Sigmoid colon (tissue), 7 donors: ENCODE results near the gene INPP1. TPM values are rescaled to one million over a fixed set of nuclear protein-coding genes. Genes with fewer than 3 reads are reported as not detected.
A peak's percentile ranks its signal among the peaks of the same experiment; 100 is the strongest.
"Not testable (repeated sequence)": the region's sequence is repeated elsewhere in the genome, so short reads cannot be mapped to it uniquely, and the experiment has no call there.

Experiments
- DNase-seq: peaks from one replicate; pipeline ENCODE4 v3.0.0-alpha.2; 2019
- H3K27ac ChIP-seq, 4 donors: fragments of 200-600 bp; sonication (generic); one replicate each; pipeline ENCODE4 v1.5.1; 2016 to 2019; ENCODE audit warnings: mild to moderate bottlenecking in 1 of 4
- H3K27me3 ChIP-seq, 3 donors: fragments of 200-600 bp; sonication (generic); one replicate each; pipeline ENCODE4 v1.5.1; 2019; ENCODE audit warnings: mild to moderate bottlenecking in 1 of 3
- H3K36me3 ChIP-seq, 4 donors: fragments of 200-600 bp; sonication (generic); one replicate each; pipeline ENCODE4 v1.5.1; 2016 to 2019
- H3K4me1 ChIP-seq, 4 donors: fragments of 200-600 bp; sonication (generic); one replicate each; pipeline ENCODE4 v1.5.1; 2017 to 2019
- H3K4me3 ChIP-seq, 4 donors: fragments of 200-600 bp; sonication (generic); one replicate each; pipeline ENCODE4 v1.5.1; 2017 to 2019; ENCODE audit warnings: mild to moderate bottlenecking in 2 of 4, moderate library complexity in 1 of 4
- H3K9me3 ChIP-seq, 4 donors: fragments of 200-600 bp in 3 of 4; sonication (generic) in 3 of 4; one replicate each; pipeline versions ENCODE4 v1.5.1 to v1.6.1; 2013 to 2019
- CTCF ChIP-seq, 4 experiments: fragments of 450-650 bp in 3 of 4; fragments of 200-600 bp in 1 of 4; IDR thresholded peaks; one replicate each; pipeline ENCODE4 v1.5.1; 2016 to 2019; ENCODE audit warnings: antibody characterized with exemption in 4 of 4, mild to moderate bottlenecking in 3 of 4, moderate library complexity in 2 of 4
- EP300 ChIP-seq, 4 donors: sonication (generic); formaldehyde crosslinking; IDR thresholded peaks; one replicate each; pipeline ENCODE4 v1.6.1; 2017; ENCODE audit warnings: antibody characterized with exemption in 4 of 4
- POLR2A ChIP-seq, 2 donors: fragments of 450-650 bp; IDR thresholded peaks; one replicate each; pipeline ENCODE4 v1.6.1; 2016; ENCODE audit warnings: antibody characterized with exemption in 2 of 2, mild to moderate bottlenecking in 2 of 2, moderate library complexity in 2 of 2
- POLR2AphosphoS5 ChIP-seq, 4 donors: sonication (generic); formaldehyde crosslinking; IDR thresholded peaks; one replicate each; pipeline ENCODE4 v1.6.1; 2017; ENCODE audit warnings: antibody characterized with exemption in 4 of 4
- WGBS, 2 donors: extraction: QIAGEN DNeasy Blood & Tissue Kit; methylation state at CpG; one replicate each; pipeline ENCODE4 v1.1.7; 2013; 5-methylcytosine and 5-hydroxymethylcytosine counted together
- intact Hi-C: fragments of 100-400 bp; cut with DNase I; formaldehyde crosslinking; loops from one replicate; pipeline ENCODE4 v1.15.1; 2023
- polyA plus RNA-seq, 3 donors: library from polyadenylated mRNA; stranded (reverse); fragments of 200-250 nt; gene quantifications; one replicate each; pipeline ENCODE4 v1.2.3, GENCODE V29; 2013
- total RNA-seq, 4 donors: library from RNA; depleted of rRNA; stranded (reverse); fragments of >200 nt; gene quantifications; one replicate each; pipeline ENCODE4 v1.1.0, GENCODE V29; 2016
- donor health status: healthy with polysubstance abuse.
- donor health status: Bipolar disorder and iron deficiency.
- donor health status: healthy.

INPP1 gene
- 10 to 100 TPM; 12.5 to 19.9 (median 15.5) TPM for total RNA-seq
- 10 to 100 TPM; 27.8 to 46.2 (median 28.8) TPM for polyA plus RNA-seq

GRCh38 chr2:190343536-190344275, at the start of gene INPP1:
INPP1 (plus strand) TSS chr2:190343589; CDS start chr2:190360103, 16,514 bp downstream.
- Histone ChIP-seq H3K9me3 (no peaks in the 10 kb centered on the region), H3K36me3 (no peaks in the 10 kb centered on the region), H3K27me3 (no peaks in the 10 kb centered on the region), H3K4me3 (peak within 1 kb of the TSS; percentile 61 to 91 (median 80)), H3K27ac (peak within 1 kb of the TSS; percentile 91 to 94 (median 94)), H3K4me1 (peaks cover 0 to 29% (median 18%) of the 10 kb centered on the region in 4 donors)
- intact Hi-C loops, result loop anchor here (2.0 to 10.0 kb wide), 2 partner anchors 23 to 301 kb away; partner anchors contain the start of gene NAB1
- WGBS, 2 donors, result 0% methylated on average over 99 of the region's 99 CpGs
- peak; percentile 19 to 74 (median 68) for TF ChIP-seq POLR2AphosphoS5 (IDR thresholded peaks at IDR 0.05)
- no peak for TF ChIP-seq CTCF (IDR thresholded peaks at IDR 0.05)
- no peak for TF ChIP-seq POLR2A (IDR thresholded peaks at IDR 0.05)
- DNase-seq, result peak; percentile 85

DNA sequence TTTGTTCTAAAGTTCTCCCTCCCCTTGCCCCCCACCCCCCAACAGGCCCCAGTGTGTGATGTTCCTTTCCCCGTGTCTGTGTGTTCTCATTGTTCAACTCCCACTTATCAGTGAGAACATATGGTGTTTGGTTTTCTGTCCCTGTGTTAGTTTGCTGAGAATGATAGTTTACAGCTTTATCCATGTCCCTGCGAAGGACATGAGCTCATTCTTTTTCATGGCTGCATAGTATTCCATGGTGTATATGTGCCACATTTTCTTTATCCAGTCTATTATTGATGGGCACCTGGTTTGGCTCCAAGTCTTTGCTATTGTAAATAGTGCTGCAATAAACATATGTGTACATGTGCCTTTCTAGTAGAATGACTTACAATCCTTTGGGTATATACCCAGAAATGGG, 45.5 kb upstream of the INPP1 start:
- H3K4me1 ChIP-seq, intact Hi-C loops, H3K27ac ChIP-seq, H3K27me3 ChIP-seq, H3K4me3 ChIP-seq, DNase-seq, H3K9me3 ChIP-seq: not testable (repeated sequence)
- peaks cover 0 to 29% (median 6%) of the 10 kb centered on the region in 4 donors for H3K36me3 ChIP-seq
- WGBS, 2 donors, result 93 to 99% methylated on average over 2 of the region's 2 CpGs

DNA sequence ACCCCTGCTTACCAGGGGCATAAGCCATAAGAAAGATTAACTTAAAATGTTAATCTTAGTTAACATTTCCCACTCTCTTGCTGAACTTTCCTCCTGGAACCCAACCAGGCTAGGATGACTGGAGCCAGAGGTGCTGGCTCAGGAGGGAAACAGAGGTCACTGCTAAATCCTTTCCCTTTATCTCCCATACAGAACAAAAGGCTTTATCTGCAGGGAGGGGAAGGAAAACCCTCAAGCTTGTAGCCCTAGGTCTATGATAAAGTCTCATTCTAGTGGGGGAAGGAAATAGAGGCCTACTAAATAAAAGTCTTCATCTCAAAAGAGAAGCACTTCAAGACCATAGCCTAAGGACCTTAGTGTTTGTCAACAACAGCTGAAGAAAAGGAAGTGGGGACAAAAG, 42.4 kb upstream of the INPP1 start:
- TF ChIP-seq POLR2AphosphoS5 (IDR thresholded peaks at IDR 0.05), result no peak
- no peak for TF ChIP-seq POLR2A (IDR thresholded peaks at IDR 0.05)
- TF ChIP-seq EP300 (IDR thresholded peaks at IDR 0.05), result no peak
- no peak for TF ChIP-seq CTCF (IDR thresholded peaks at IDR 0.05)
- Histone ChIP-seq H3K27me3 (no peaks in the 10 kb centered on the region), H3K9me3 (no peaks in the 10 kb centered on the region), H3K27ac (no peak overlapping the region), H3K36me3 (peaks cover 0 to 7% (median 3%) of the 10 kb centered on the region in 4 donors), H3K4me1 (no peaks in the 10 kb centered on the region), H3K4me3 (no peak overlapping the region)
- intact Hi-C loops, result no loop called here
- DNase-seq, result no peak

DNA sequence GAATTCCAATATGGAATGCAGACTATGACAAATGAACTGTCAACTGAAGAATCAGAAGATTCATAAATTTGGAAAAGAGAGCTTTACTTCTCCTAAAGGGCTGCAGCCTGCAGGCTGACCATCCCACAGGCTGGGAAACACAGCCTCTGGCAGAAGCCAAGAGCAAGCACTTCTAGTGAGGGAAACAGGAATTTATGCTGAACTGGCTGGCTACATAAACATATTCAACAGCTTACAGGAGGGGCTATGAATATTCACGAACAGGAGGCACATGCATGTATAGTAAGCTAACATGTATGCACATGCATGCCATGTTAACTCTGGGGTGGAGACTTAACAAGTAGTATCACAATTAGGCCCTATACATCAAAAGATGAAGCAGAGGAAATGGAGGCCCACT, 41.3 kb upstream of the INPP1 start:
- Histone ChIP-seq H3K4me1 (no peaks in the 10 kb centered on the region), H3K36me3 (no peaks in the 10 kb centered on the region), H3K27me3 (no peaks in the 10 kb centered on the region), H3K4me3 (no peak overlapping the region), H3K9me3 (no peaks in the 10 kb centered on the region), H3K27ac (no peak overlapping the region)
- WGBS, 2 donors, result 88 to 89% methylated on average over 1 of the region's 1 CpG
- TF ChIP-seq CTCF (IDR thresholded peaks at IDR 0.05) (no peak), EP300 (IDR thresholded peaks at IDR 0.05) (no peak), POLR2A (IDR thresholded peaks at IDR 0.05) (no peak), POLR2AphosphoS5 (IDR thresholded peaks at IDR 0.05) (no peak)
- no peak for DNase-seq
- intact Hi-C loops, result no loop called here

DNA sequence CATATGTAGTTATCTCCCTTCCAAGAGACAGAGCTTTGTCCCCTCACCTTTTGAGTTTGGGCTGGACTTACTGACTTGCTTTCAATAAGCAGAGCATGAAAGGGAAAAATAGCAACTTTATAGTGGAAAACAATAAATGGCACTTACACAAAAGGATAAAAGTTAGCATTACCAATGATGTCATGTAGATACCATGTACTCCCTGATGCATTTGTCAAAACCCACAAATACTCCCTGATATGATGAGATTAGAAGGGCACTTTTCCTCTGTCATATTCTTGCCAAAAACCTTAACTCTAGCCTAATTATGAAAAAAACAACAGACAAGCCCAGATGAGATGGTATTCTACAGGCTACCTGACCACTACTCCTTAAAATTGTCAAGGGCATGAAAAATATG, 39.7 kb upstream of the INPP1 start:
- no peak for TF ChIP-seq POLR2AphosphoS5 (IDR thresholded peaks at IDR 0.05)
- TF ChIP-seq POLR2A (IDR thresholded peaks at IDR 0.05), result no peak
- TF ChIP-seq EP300 (IDR thresholded peaks at IDR 0.05), result no peak
- TF ChIP-seq CTCF (IDR thresholded peaks at IDR 0.05), result no peak
- H3K9me3 ChIP-seq, result no peaks in the 10 kb centered on the region
- intact Hi-C loops, result no loop called here
- no peak overlapping the region for H3K27ac ChIP-seq
- H3K36me3 ChIP-seq, result no peaks in the 10 kb centered on the region
- H3K4me1 ChIP-seq, result no peaks in the 10 kb centered on the region
- DNase-seq, result no peak
- no peak overlapping the region for H3K4me3 ChIP-seq
- H3K27me3 ChIP-seq, result no peaks in the 10 kb centered on the region
